CD4-positive, alpha-beta T cell treated with Interleukin-17A for 4 hours (primary cell): Measurements from ENCODE around the gene TMEM61.
"Not testable (repeated sequence)": the region's sequence is repeated elsewhere in the genome, so short reads cannot be mapped to it uniquely, and the experiment has no call there.

ENCODE experiments used
- DNase-seq: peaks from one replicate; pipeline ENCODE4 v3.0.0-alpha.2; 2020; ENCODE audit warnings: mixed read lengths

Gene TMEM61

DNA sequence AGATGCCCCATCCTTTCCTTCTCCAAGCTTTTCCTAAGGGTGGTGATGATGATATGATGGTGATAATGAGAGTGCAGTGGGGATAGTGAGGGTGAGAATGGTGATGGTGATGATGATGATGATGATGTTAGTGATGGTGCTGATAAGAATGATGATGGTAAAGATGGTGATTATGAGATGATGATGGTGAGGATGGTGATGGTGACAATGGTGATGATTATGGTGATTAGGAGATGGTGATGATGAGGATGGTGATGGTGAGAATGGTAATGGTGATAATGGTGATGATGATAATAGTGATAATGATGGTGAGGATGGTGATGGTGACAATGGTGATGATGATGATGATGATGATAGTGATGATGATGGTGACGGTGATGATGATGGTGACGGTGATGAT lies 22.3 kb downstream of the TMEM61 start:
- DNase-seq = no peak

DNA sequence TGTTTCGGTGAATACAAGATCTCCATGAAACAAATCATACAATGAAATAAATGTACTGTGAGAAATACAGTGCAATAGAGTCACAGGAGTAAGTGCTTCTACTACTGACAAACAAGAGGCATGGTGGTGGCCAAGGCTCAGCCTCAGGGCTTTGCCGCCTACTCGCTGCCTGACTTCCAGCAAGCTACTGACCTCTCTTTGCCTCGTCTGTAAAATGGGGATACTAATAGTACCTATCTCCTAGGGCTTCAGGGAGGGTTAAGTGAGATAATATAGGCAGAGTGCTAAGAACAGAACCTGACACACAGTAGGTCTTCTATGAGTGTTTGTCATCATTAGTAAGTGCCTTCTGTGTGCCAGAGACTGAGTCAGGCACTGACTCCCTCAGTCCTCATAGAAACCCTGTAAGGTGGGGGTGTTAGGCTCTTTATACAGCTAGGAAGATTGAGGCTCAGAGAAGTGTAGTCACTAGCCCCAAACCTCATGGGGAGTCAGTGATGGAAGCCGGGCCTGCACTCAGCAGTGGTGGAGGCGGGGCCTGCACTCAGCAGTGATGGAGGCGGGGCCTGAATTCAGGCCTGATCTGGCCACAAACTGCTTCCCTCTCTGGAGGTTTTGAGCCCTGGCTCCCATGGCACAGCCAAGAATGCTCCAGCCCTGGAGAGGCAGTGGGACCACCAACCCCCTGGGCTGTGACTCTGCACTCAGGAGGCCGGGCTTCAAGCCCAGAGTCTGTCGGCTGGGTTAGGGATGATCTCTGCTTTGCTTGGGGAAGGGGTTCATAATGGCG lies 25.1 kb downstream of the TMEM61 start:
- no peak for DNase-seq

DNA sequence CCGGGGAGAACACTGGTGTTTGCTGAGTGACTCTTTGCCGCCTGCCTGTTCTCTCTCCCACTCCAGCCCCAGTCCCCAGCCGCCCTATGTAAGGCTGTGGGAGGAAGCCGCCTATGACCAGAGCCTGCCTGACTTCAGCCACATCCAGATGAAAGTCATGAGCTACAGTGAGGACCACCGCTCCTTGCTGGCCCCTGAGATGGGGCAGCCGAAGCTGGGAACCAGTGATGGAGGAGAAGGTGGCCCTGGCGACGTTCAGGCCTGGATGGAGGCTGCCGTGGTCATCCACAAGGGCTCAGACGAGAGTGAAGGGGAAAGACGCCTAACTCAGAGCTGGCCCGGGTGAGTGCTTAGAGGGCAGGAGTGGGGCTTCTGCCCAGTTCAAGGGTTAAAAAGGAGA lies 26.5 kb downstream of the TMEM61 start:
- DNase-seq = no peak

DNA sequence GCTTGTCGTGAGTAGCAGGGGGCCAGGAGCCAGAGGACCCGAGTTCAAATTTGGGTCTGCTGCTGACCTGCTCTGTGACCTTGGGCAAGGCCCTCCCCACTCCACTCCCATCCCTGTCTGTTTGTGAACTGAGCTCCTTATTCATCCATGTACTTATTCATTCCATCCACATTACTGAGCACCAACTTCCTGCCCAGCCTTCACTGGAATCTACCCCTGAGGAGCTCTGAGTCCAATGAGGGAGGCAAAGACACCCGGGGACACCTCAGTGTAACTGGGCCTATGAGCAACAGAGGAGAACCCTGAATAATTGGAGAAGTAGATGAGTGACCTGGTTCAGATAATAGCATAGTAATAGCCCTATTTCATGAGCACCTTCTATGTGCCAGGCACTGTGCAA lies 27.2 kb downstream of the TMEM61 start:
- no peak for DNase-seq

DNA sequence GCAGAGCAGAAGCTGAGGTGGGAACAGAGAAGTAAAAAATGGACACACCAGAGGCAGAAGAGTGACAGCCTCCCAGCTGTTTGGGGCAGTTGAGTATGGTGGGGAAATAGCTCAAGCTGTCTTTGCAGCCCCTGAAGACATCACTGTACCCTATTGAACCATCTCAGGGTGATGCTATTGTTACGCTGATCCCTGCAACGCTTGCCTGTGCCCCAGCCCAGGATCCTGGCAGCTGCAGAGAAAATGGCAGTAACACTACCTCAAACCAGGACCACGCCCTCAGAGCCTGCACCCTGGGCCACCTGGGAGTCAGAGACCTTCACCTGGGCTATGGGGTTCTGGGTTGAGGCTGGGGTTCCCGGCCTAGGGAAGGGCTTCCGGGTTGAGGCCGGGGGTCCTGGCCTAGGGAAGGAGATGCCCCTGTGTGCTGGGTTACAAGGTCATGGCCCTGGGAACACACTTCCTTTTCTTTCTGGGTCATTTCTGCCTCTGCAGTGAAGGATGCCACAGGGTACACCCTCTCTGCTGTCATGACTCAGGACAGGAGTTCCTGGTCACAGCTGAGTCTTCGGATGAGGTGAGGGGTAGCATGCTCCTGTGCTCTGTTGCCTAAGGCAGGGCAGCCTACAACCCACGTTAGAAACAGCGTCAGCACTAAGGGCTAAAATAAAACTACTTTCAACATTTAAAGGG lies 29.9 kb downstream of the TMEM61 start:
- DNase-seq = no peak

DNA sequence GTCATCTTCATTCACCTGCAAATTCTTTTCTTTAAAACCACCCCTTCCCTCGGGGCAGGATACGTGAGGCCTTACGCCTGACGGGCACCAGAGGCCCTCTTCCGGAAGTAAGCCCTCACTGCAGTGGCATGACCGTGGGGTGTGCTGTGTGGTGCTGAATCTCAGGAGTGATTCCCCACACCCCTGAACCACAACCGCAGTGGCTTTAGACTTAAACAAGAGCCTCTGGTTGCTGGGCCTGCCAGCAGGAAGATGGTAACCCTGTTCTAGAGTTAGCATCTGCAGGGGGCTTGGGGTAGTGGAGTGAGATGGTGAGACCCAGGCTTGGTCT lies 30.4 kb downstream of the TMEM61 start:
- DNase-seq = no peak

DNA sequence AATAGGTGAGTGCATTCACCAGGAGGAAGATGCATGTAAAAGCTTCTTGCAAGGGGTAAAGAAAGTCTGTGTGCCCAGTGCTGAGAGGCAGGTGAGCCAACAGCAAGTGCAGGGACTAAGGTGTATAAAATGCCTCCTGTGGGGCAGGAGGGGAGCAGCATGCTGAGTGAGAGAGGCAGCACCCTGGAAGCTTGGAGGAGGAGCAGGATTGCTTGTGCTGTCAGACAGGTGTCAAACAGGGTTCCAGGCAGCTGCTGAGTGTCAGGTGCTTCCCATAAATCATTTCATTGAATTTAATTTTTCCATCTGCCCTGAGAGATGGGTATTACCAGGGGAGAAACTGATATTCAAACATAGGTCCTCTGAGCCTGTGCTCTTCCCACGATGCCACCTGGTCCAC lies 32.2 kb downstream of the TMEM61 start:
- no peak for DNase-seq

DNA sequence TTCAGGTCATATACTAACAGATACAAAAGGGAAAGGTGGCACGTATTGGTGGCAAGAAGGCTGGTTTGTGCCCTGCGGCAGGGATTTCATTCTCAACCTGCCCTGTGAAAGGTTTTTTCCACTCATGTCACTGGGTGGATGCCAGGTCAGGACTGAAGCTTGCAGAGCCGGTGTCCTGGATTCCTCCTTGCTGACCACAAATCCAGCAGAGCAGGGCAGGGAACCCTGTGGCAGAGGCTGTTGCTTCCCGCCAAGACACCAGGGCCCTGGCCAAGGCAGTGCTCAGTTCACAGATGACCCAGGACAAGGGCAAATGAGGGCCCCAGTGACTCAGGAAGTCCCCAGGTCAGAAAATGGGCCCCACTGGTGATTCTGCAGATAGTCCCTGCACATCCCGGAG lies 34.7 kb downstream of the TMEM61 start:
- DNase-seq = no peak

DNA sequence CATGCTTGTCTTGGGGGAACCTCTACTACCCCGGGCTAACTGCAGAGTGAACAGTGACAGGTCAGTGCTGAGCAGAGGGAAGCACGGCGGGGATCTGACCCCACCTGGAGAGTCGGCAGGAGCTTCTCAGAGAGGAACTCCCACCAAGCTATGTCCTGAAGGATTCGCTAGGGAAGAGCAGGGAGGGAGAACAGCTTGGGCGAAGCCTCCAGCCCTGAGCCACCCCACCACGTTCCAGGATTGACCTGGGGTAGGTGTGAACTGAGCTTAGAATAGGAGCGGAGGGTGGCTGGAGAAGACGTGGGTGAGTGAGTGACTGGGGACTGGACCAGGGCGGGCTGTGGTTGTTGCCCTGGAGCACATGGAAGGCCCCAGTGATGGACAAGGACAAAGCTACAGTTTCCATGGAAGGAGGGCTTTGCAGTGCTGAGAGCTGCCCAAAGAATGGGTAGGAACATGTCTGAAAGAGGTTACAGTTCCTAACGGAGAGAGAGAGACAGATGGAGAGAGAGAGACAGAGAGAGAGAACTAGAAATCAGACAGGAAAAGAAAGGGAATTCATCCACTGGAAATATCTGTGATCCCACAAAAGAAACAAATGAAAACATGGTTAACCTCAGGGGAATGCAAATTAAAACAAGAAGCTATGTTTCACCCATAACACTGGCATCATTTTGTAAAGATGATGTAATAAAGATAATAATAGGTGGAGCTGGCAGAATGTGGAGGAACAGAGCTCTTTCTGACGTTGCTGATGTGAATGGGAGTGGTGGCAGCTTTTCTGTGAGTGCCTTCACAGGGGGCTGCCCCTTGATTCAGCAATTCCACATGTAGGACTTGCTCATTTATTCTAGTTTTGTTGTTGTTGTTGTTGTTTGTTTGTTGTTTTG lies 35.5 kb downstream of the TMEM61 start:
- no peak for DNase-seq

DNA sequence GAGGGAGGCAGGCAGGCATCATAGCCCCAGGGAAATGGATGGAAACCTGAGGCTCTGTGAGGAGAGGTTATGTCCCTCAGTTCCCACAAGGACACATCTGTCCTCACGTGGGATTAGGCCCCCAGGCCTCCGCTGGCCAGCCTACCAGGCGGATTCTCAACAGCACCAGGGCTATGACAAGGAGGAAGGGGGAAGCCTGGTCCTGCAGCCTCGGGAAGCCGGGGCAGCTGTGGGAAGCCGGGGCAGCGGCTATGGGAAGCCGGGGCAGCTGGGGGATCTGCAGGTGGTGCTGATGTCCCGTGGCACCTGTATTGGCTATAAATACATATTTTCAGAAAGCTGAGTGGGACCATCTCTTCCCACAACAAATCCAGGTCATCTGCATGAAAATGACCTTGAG lies 38.0 kb downstream of the TMEM61 start:
- no peak for DNase-seq

DNA sequence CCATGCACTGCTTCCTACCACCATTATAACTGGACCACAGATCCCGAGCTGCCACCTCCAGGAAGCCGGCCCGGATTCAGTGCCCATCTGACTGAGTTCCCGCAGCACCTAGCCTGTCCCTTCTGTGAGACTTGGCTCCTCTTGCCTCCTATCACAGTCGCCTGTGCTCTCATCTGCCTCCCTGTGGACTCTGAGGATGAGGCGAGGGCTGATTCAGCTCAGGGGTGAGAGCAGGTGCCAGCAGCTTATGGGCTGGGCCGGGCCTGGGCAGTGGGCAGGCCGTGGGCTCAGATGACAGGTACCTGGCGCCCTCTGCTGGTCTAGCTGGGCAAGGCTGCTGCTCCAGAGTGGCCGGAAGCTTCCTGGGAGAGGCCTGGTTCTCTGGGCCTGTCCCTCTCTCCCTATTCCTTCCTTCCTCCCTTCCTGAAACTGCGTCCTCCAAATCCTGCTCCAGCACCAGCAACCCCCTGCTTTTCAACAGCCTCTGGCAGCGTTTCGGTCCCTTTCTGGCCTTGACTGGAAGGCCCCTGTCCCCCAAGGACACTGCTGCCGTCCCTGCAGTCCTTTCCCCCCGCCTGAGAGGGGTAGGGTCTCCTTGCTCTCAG lies 41.6 kb downstream of the TMEM61 start:
- peak; percentile 68 for DNase-seq

DNA sequence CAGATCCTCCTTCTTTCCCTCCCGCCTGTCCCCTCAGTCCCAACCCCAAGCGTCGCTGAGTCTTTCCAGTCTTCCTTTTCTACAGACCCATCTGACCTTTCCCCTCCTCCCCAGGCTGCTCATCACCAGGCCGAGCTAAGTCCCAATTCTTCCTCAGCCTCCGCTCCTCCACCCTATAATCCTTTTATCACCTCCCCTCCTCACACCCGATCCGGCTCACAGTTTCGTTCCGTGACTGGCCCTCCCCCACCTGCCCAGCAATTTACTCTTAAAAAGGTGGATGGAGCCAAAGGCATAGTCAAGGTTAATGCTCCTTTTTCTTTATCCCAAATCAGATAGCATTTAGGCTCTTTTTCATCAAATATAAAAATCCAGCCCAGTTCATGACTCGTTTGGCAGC lies 43.7 kb downstream of the TMEM61 start:
- not testable (repeated sequence) for DNase-seq

DNA sequence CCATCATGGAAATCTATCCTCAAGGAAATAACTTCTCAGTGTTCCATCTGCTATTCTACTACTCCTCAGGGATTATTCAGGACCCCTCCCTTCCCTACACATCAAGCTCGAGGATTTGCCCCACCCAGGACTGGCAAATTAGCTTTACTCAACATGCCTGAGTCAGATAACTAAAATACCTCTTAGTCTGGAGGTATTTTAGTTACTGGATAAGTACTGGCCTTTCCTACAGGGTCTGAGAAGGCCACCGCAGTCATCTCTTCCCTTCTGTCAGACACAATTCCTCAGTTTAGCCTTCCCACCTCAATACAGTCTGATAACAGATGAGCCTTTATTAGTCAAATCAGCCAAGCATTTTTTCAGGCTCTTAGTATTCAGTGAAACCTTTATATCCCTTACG lies 46.3 kb downstream of the TMEM61 start:
- DNase-seq = not testable (repeated sequence)

DNA sequence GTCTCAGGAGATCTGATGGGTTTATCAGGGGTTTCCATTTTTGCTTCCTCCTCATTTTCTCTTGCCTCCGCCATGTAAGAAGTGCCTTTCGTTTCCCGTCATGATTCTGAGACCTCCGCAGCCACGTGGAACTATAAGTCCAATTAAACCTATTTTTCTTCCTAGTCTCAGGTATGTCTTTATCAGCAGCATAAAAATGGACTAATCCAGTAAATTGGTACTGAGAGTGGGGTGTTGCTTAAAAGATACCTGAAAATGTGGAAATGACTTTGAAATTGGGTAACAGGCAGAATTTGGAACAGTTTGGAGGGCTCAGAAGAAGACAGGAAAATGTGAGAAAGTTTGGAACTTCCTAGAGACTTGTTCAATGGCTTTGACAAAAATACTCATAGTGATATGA lies 50.7 kb downstream of the TMEM61 start:
- DNase-seq = not testable (repeated sequence)

DNA sequence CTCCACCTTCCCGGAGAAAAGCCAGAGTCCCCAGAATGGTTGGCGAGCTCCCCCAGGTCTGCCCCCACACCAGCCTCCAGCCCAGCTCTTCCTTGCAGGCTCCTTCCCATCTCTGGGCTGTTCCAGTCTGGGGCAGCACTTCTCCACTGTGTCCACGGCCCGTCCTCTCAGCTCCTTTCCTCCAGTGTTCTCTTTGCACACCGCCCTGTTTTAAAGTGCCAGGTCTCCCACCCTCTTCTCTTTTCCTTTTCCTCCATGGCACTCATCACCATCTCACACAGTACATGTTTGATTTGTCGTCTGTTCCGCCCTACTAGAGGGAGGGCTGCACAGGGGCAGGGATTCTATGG lies 52.8 kb downstream of the TMEM61 start:
- no peak for DNase-seq

DNA sequence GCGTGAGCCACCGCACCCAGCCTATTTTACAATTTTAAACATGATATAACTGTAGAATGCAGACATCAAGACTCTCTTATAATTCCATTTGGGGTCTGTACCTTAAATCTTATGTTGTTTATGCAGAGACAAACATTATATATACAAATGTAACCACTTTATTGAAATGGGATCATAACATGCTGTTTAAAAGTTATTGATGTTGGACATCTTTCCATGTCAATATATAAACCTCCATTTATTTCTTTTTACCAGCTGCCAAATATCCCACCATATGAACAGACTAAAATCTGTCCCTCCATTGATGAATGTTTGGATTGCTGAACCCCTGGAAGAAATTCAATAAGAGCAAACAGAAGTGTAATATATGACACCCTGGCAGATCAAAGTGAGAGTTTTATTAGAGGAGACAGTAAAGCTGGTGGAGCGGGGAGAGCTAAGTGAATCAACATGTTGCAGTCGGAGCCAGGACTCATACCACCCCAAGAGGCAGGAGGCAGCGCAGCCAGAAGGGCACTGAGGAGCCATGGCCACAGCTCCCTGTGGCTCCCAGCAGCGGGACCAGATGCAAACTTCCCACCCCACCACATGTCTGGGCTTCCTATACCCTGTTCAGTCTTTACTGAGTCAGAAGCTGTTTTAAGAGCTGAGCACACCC lies 54.2 kb downstream of the TMEM61 start:
- DNase-seq = no peak

DNA sequence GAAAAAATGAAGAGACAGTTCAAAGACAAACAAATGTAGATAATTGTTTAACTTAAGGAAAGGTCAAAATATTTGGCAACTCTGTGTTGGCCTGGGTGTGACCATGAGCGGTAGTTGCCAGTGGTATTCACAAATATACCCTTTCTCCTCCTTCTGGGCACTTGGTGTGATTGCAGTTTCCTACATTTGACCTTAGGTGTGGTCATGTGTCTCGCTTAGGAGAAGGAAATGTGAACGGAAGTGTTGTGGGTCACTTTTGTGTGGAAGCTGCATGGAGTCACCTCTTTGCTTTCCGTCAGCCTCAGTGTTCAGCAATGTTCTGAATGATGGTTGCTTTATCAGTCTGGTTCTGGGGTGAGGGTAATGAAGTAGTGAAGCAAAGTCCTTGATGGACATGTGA lies 55.5 kb downstream of the TMEM61 start:
- no peak for DNase-seq

DNA sequence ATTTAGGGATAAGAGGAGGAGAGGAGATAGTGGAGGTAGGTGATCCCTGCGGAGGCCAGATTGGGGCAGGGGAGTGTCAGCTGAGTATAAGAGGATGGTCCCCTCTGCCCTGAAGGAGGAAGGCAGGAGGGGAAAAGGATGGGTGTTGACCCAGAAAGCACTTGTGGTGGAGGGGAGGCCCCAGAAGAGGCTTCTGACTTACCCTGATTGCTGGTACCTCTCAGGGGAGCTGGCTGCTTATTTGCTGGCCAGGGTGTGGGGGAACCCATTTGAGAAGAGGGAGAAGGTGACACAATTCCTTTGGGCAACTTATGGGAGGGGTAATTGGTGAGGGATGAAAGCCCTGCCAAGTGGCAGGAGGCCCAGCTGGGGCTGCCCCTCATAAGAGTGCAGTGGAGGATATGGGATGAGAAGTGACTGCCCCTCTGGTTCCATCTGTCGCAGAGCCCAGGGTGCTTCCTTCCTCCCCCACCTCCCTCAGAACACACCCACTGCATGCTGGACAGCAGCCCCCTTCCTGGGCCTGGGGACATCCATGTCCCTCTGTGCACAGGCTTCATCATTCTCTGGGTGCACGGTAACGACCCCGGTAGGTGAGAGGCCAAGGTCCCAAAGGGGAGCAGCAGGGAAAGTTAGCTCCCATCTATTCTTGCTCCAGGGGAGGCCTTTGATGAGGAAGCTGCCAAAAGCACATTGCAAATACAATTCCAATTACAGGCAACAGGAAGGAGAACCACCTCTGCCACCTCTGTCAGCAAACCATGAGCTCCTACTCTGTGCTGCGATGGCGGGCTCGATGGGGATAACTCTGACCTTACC lies 57.5 kb downstream of the TMEM61 start:
- no peak for DNase-seq

DNA sequence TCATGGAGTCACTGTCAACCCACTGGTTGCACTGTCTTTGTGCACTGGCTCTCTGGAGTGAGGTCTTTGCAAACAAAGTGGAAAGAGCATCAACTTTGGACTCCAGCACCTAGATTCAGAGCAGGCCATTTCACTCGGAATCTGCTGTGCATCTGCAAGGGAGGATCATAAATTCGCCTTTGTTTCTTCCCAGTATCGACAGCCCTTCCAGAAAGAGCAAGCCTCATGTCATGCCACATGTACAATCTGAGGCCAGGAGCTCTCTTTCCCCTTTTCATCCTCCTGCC lies 58.1 kb downstream of the TMEM61 start:
- DNase-seq = no peak

DNA sequence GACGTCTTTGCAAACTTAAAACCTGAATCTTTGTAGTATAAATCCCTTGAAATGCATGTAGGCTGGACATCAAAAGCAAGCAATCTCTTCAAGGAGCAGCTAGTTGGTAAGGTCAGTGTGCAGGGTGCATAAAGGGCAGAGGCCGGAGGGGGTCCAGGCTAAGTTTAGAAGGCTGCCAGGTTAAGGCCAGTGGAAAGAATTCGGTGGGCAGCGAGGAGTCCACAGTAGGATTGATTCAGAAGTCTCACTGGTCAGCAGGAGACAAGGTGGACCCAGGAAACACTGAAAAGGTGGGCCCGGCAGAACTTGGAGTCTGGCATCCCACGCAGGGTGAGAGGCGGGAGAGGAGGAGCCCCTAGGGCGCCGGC lies 58.5 kb downstream of the TMEM61 start:
- DNase-seq = no peak

DNA sequence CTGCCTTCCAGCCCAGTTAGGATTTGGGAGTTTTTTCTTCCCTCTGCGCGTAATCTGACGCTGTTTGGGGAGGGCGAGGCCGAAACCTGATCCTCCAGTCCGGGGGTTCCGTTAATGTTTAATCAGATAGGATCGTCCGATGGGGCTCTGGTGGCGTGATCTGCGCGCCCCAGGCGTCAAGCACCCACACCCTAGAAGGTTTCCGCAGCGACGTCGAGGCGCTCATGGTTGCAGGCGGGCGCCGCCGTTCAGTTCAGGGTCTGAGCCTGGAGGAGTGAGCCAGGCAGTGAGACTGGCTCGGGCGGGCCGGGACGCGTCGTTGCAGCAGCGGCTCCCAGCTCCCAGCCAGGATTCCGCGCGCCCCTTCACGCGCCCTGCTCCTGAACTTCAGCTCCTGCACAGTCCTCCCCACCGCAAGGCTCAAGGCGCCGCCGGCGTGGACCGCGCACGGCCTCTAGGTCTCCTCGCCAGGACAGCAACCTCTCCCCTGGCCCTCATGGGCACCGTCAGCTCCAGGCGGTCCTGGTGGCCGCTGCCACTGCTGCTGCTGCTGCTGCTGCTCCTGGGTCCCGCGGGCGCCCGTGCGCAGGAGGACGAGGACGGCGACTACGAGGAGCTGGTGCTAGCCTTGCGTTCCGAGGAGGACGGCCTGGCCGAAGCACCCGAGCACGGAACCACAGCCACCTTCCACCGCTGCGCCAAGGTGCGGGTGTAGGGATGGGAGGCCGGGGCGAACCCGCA lies 59.1 kb downstream of the TMEM61 start, which contains the start of gene PCSK9:
Gene PCSK9 (plus strand): TSS at position 207 of the 741 bp plus-strand sequence. CDS start 290 bp downstream, at position 497.
- no peak for DNase-seq
